SK-N-SH (cell line): ENCODE measurements around the gene PIGB. TPM values are rescaled to one million over a fixed set of nuclear protein-coding genes. Genes with fewer than 3 reads are reported as not detected.
A peak's percentile ranks its signal among the peaks of the same experiment; 100 is the strongest.

Experiments
- CTCF ChIA-PET: fragments of 300-600, 350-600 bp; formaldehyde crosslinking; extraction: SDS; loops from one replicate; lab custom pipeline; 2021; lab: Yijun Ruan, JAX
- POLR2A ChIA-PET: fragments of 350-600 bp; sonication (Branson Sonifier 250); formaldehyde crosslinking; extraction: SDS; loops from one replicate; lab custom pipeline; 2020; ENCODE audit warnings: antibody characterized with exemption, inconsistent platforms; lab: Yijun Ruan, JAX
- DNase-seq: peaks from one replicate; pipeline ENCODE4 v3.0.0; 2012
- H2AFZ ChIP-seq: fragments of 200-600 bp; sonication (generic); 2 replicates; pipeline ENCODE4 v1.8.1; 2016; ENCODE audit warnings: antibody characterized with exemption, mild to moderate bottlenecking, low read depth
- H3F3A ChIP-seq: fragments of 200-600 bp; sonication (generic); replicated peaks from 2 replicates; pipeline ENCODE3; 2016; ENCODE audit warnings: antibody characterized with exemption, mild to moderate bottlenecking; ENCODE audit not compliant: insufficient read depth
- H3K27ac ChIP-seq, 2 experiments: fragments of 200-500 bp in 1 of 2; fragments of 200-600 bp in 1 of 2; sonication (Bioruptor generic) in 1 of 2; sonication (generic), shearing (Covaris generic) in 1 of 2; 2 replicates each; pipeline versions ENCODE4 v1.5.1 to v1.6.1; 2014 to 2016; ENCODE audit warnings: low read depth in 2 of 2, inconsistent platforms in 1 of 2, low read length in 1 of 2, mild to moderate bottlenecking in 1 of 2, mixed read lengths in 1 of 2
- H3K27me3 ChIP-seq: fragments of 200-600 bp; sonication (generic), shearing (Covaris generic); 2 replicates; pipeline ENCODE4 v1.6.1; 2016; ENCODE audit warnings: mixed run types; ENCODE audit not compliant: insufficient read depth
- H3K36me3 ChIP-seq, 2 experiments: fragments of 200-500 bp in 1 of 2; fragments of 200-600 bp in 1 of 2; sonication (Bioruptor generic) in 1 of 2; sonication (generic) in 1 of 2; replicated peaks in 1 of 2; 2 replicates each; pipeline versions ENCODE3 to v1.5.1; 2014 to 2016; ENCODE audit warnings: low read length in 1 of 2, mild to moderate bottlenecking in 1 of 2; ENCODE audit not compliant: insufficient read depth in 2 of 2, control insufficient read depth in 1 of 2
- H3K4me1 ChIP-seq, 2 experiments: fragments of 200-500 bp in 1 of 2; fragments of 200-600 bp in 1 of 2; sonication (Bioruptor generic) in 1 of 2; sonication (generic), shearing (Covaris generic) in 1 of 2; 2 replicates each; pipeline versions ENCODE4 v1.5.1 to v1.6.1; 2014 to 2016; ENCODE audit warnings: low read depth in 1 of 2, low read length in 1 of 2, mixed run types in 1 of 2; ENCODE audit not compliant: insufficient read depth in 2 of 2, control insufficient read depth in 1 of 2
- H3K4me2 ChIP-seq: fragments of 200-600 bp; sonication (generic), shearing (Covaris generic); 2 replicates; pipeline ENCODE4 v1.6.1; 2017; ENCODE audit warnings: mixed run types
- H3K4me3 ChIP-seq, 2 experiments: fragments of 200-500 bp in 1 of 2; fragments of 200-600 bp in 1 of 2; sonication (Bioruptor generic) in 1 of 2; sonication (generic), shearing (Covaris generic) in 1 of 2; 2 replicates each; pipeline versions ENCODE4 v1.5.1 to v1.8.1; 2014 to 2016; ENCODE audit warnings: low read depth in 2 of 2, inconsistent platforms in 1 of 2, low read length in 1 of 2, mild to moderate bottlenecking in 1 of 2, mixed read lengths in 1 of 2, moderate library complexity in 1 of 2
- H3K79me2 ChIP-seq: fragments of 200-600 bp; sonication (generic); 2 replicates; pipeline ENCODE4 v1.8.1; 2017; ENCODE audit warnings: mild to moderate bottlenecking; ENCODE audit not compliant: insufficient read depth
- H3K9ac ChIP-seq: fragments of 200-600 bp; sonication (generic); 2 replicates; pipeline ENCODE4 v1.6.1; 2017; ENCODE audit warnings: mixed run types
- H3K9me2 ChIP-seq: fragments of 200-600 bp; sonication (generic); 2 replicates; pipeline ENCODE4 v1.6.1; 2017; ENCODE audit warnings: mixed run types
- H3K9me3 ChIP-seq: fragments of 200-600 bp; sonication (generic); 2 replicates; pipeline ENCODE4 v1.6.1; 2017; ENCODE audit warnings: mixed run types, mild to moderate bottlenecking, moderate library complexity
- H4K20me1 ChIP-seq: fragments of 200-600 bp; sonication (generic); 2 replicates; pipeline ENCODE4 v1.6.1; 2017; ENCODE audit warnings: mild to moderate bottlenecking, mixed run types; ENCODE audit not compliant: insufficient read depth
- CHD2 ChIP-seq: fragments of 150-350 bp; IDR thresholded peaks from 2 replicates; pipeline ENCODE4 v1.6.1; 2018; ENCODE audit warnings: low read length; ENCODE audit not compliant: partially characterized antibody
- ELF1 ChIP-seq: IDR thresholded peaks from 2 replicates; pipeline ENCODE4 v1.4.0; 2012
- EP300 ChIP-seq, 2 experiments: IDR thresholded peaks; 2 replicates each; pipeline versions ENCODE4 v1.4.0 to v1.6.1; 2012; ENCODE audit warnings: borderline replicate concordance in 1 of 2, low read depth in 1 of 2, low read length in 1 of 2
- FOXJ3 ChIP-seq: sonication (generic); formaldehyde crosslinking; IDR thresholded peaks from 2 replicates; pipeline ENCODE4 v1.5.1; 2020; ENCODE audit warnings: mild to moderate bottlenecking, missing genetic modification reagents
- GABPA ChIP-seq: IDR thresholded peaks from 2 replicates; pipeline ENCODE4 v1.4.0; 2012; ENCODE audit warnings: low read depth, mild to moderate bottlenecking
- IRF3 ChIP-seq: fragments of 150-350 bp; IDR thresholded peaks from 2 replicates; pipeline ENCODE4 v1.6.1; 2016; ENCODE audit warnings: mild to moderate bottlenecking, low read depth, low read length
- MAX ChIP-seq: IDR thresholded peaks from 2 replicates; pipeline ENCODE4 v1.4.0; 2012; ENCODE audit warnings: low read depth
- MXI1 ChIP-seq: IDR thresholded peaks from 2 replicates; pipeline ENCODE4 v1.6.1; 2012; ENCODE audit warnings: mild to moderate bottlenecking, low read depth, low read length, improper control_type of control experiment
- NRF1 ChIP-seq: IDR thresholded peaks from 2 replicates; pipeline ENCODE4 v1.6.1; 2012; ENCODE audit warnings: low read depth, mild to moderate bottlenecking, low read length
- PBX3 ChIP-seq: IDR thresholded peaks from 2 replicates; pipeline ENCODE4; 2012
- POLR2AphosphoS5 ChIP-seq: IDR thresholded peaks from 2 replicates; pipeline ENCODE4 v1.6.1; 2012; ENCODE audit warnings: low read depth, low read length
- RAD21 ChIP-seq: IDR thresholded peaks from 2 replicates; pipeline ENCODE4 v1.6.1; 2012; ENCODE audit warnings: mild to moderate bottlenecking, low read length
- RCOR1 ChIP-seq: fragments of 150-350 bp; IDR thresholded peaks from 2 replicates; pipeline ENCODE4 v1.6.1; 2017; ENCODE audit warnings: antibody characterized with exemption, low read length
- REST ChIP-seq: IDR thresholded peaks from 2 replicates; pipeline ENCODE4 v1.6.1; 2012; ENCODE audit warnings: mild to moderate bottlenecking, low read depth, low read length, moderate library complexity
- RXRA ChIP-seq: IDR thresholded peaks from 2 replicates; pipeline ENCODE4 v1.4.0; 2012; ENCODE audit warnings: low read depth, mild to moderate bottlenecking, borderline replicate concordance
- SIN3A ChIP-seq: IDR thresholded peaks from 2 replicates; pipeline ENCODE4 v1.6.1; 2012; ENCODE audit warnings: low read depth, mild to moderate bottlenecking, low read length, moderate library complexity, borderline replicate concordance
- SMC3 ChIP-seq: IDR thresholded peaks from 2 replicates; pipeline ENCODE4 v1.6.1; 2012; ENCODE audit warnings: low read depth, low read length, improper control_type of control experiment
- TAF1 ChIP-seq: IDR thresholded peaks from 2 replicates; pipeline ENCODE4 v1.6.1; 2012; ENCODE audit warnings: low read depth, mild to moderate bottlenecking, low read length, moderate library complexity, borderline replicate concordance
- TCF12 ChIP-seq: IDR thresholded peaks from 2 replicates; pipeline ENCODE4 v1.4.0; 2012
- TEAD4 ChIP-seq: IDR thresholded peaks from 2 replicates; pipeline ENCODE4 v1.4.0; 2012; ENCODE audit warnings: mild to moderate bottlenecking, borderline replicate concordance; ENCODE audit not compliant: insufficient read depth
- YY1 ChIP-seq: IDR thresholded peaks from 2 replicates; pipeline ENCODE4 v1.4.0; 2012; ENCODE audit warnings: low read depth, mild to moderate bottlenecking
- ZBTB33 ChIP-seq: IDR thresholded peaks from 2 replicates; pipeline ENCODE4 v1.4.0; 2012; ENCODE audit warnings: low read depth, borderline replicate concordance
- WGBS: methylation state at CpG from one replicate; pipeline ENCODE4 v1.1.6; 2017; ENCODE audit warnings: low lambda C conversion rate; 5-methylcytosine and 5-hydroxymethylcytosine counted together
- polyA plus RNA-seq, 3 experiments: library from polyadenylated mRNA; depleted of rRNA; stranded (reverse); fragments of >200 nt; gene quantifications; 2 replicates each; pipeline ENCODE4 v1.2.3, GENCODE V29; 2012

The PIGB gene
- polyA plus RNA-seq (2012; rRNA removed) = 6.6 and 10.5 TPM in 2 replicates
- polyA plus RNA-seq (2012; cell fraction: cytosol; rRNA removed) = 8.5 and 10.2 TPM in 2 replicates
- 6.3 and 16.1 TPM in 2 replicates for polyA plus RNA-seq (2012; cell fraction: nucleus; rRNA removed)

GRCh38 chr15:55318588-55319494, at the start of gene PIGB, which contains the start of gene PIGBOS1:
TSS of gene PIGB (plus strand) at chr15:55319222. CDS start at chr15:55319251, 29 bp downstream.
TSS of gene PIGBOS1 (minus strand) at chr15:55319123. CDS start at chr15:55317792, 1,331 bp downstream.
- peak within 1 kb of the TSS; percentile 88 for H3K27ac ChIP-seq
- ChIA-PET CTCF (interaction anchor here (0.7 to 1.8 kb wide), 4 partner anchors 16 to 117 kb away, joined by 3 to 7 read pairs (median 4); partner anchors contain the start of genes CCPG1 and PIERCE2), POLR2A (interaction anchor here (0.8 to 1.7 kb wide), 4 partner anchors 11 to 122 kb away, joined by 3 to 22 read pairs (median 4); partner anchors contain the start of genes CCPG1, PIERCE2 and RSL24D1)
- H3K9me2 ChIP-seq = no peaks in the 10 kb centered on the region
- H2AFZ ChIP-seq = peak within 1 kb of the TSS; percentile 93
- TF ChIP-seq NRF1 (0 out of 2 replicates have a peak, but pooled peaks have one; percentile 12), SIN3A (peak; percentile 92; the same call in 1 of the 2 replicates), CHD2 (peak; percentile 61), ZBTB33 (peak; percentile 57; the same call in 1 of the 2 replicates), PBX3 (no peak), TAF1 (peak; percentile 87), ELF1 (peak; percentile 100), GABPA (peak; percentile 71), POLR2AphosphoS5 (peak; percentile 87), MXI1 (peak; percentile 81), TEAD4 (0 out of 2 replicates have a peak, but pooled peaks have one; percentile 18), TCF12 (no peak; the same call in 1 of the 2 replicates), REST (peak; percentile 71; the same call in 1 of the 2 replicates), RAD21 (no peak; the same call in 1 of the 2 replicates), SMC3 (0 out of 2 replicates have a peak, but pooled peaks have one; percentile 18), FOXJ3 (CRISPR knock-in tag) (peak; percentile 57; the same call in 1 of the 2 replicates), YY1 (peak; percentile 57), MAX (peak; percentile 78), RXRA (no peak), IRF3 (no peak), EP300 (IDR thresholded peaks at IDR 0.05; ENCODE audit: borderline replicate concordance in 1 of 2, low read depth in 1 of 2, low read length in 1 of 2) (no peak; a peak in 1 of 4 replicates), RCOR1 (0 out of 2 replicates have a peak, but pooled peaks have one; percentile 30)
- peak; percentile 85 for DNase-seq
- peaks cover 0 to 9% of the 10 kb centered on the region in 2 experiments for H3K36me3 ChIP-seq
- under 1% methylated on average over 46 of the region's 49 CpGs for WGBS
- H3F3A ChIP-seq = no peaks in the 10 kb centered on the region
- H3K79me2 ChIP-seq = peaks cover 59% of the 10 kb centered on the region
- no peaks in the 10 kb centered on the region for H3K27me3 ChIP-seq
- H4K20me1 ChIP-seq = no peaks in the 10 kb centered on the region
- peak within 1 kb of the TSS; percentile 99 for H3K9ac ChIP-seq
- no peaks in the 10 kb centered on the region for H3K9me3 ChIP-seq
- H3K4me2 ChIP-seq = peak within 1 kb of the TSS; percentile 87
- H3K4me3 ChIP-seq = peak within 1 kb of the TSS; percentile 67 to 99
- H3K4me1 ChIP-seq = peaks cover 4 to 6% of the 10 kb centered on the region in 2 experiments; a peak in 3 of 4 replicates
